Ishikawa (cell line): Measurements from ENCODE around the gene LEKR1.

Source experiments
- CEBPB ChIP-seq: IDR thresholded peaks from 2 replicates; pipeline ENCODE4 v1.6.1; 2012
- CREB1 ChIP-seq: IDR thresholded peaks from 2 replicates; pipeline ENCODE4 v1.6.1; 2012; ENCODE audit warnings: low read depth
- EGR1 ChIP-seq: IDR thresholded peaks from 2 replicates; pipeline ENCODE4 v1.6.1; 2012
- FOXM1 ChIP-seq: IDR thresholded peaks from 2 replicates; pipeline ENCODE4 v1.6.1; 2012; ENCODE audit warnings: low read depth, borderline replicate concordance
- RAD21 ChIP-seq: IDR thresholded peaks from 2 replicates; pipeline ENCODE4 v1.6.1; 2012; ENCODE audit warnings: low read depth
- TEAD4 ChIP-seq: IDR thresholded peaks from 2 replicates; pipeline ENCODE4 v1.6.1; 2012
- YY1 ChIP-seq: IDR thresholded peaks from 2 replicates; pipeline ENCODE4 v1.6.1; 2012; ENCODE audit warnings: low read depth

DNA sequence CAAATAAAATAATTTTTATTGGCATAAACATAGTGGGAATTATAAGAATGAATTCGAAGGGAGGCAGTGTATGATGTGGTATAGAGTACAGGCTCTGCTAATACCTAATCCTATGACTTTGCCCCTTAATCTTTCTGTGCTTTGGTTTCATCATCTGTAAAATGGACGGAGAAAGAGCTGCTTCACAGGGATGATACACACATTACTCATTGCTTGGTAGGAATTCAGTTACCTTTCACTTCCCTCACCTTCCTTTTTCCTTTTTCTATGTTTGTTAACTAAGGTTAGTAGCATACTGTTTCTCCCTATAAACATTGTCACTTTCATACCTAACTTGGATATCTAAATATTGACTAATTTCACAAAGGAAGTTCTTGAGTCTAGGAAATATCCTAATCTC, 36.2 kb downstream of the LEKR1 start:
- TF ChIP-seq RAD21 (no peak), FOXM1 (no peak), EGR1 (no peak), CEBPB (no peak), CREB1 (no peak), TEAD4 (no peak), YY1 (no peak)
